Measurements from ENCODE around the gene MYLK4.

MYLK4 gene

DNA sequence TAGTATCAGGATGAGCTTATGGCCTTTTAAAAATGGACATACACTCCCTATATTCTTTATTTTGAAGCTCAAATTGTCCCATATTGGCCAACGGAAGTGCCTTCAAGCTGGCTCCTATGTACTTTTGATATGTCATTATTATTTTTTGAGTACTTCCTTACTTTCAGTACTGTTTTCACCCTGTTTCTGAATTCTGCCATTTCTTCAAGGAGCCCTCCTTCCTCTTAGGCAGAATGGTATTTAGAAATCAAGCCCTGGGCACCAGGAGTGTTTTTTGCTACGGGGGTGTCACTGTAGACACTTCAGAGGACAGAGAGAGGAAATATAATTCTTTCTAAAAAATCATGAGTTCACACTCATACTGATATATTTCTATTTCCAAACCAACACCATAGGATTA is 5.5 kb upstream of the MYLK4 start:
- no peak for TF ChIP-seq CTCF (IDR thresholded peaks at IDR 0.05; ENCODE audit: control insufficient read depth, extremely low read depth, insufficient read depth)
- DNase-seq (ENCODE audit: low read depth), result no peak
- no peak overlapping the region for H3K4me3 ChIP-seq (ENCODE audit: low read depth, low read length)

GRCh38 chr6:2755456-2755855 is 4.7 kb upstream of the MYLK4 start:
- no peak for DNase-seq (ENCODE audit: low read depth)
- TF ChIP-seq CTCF (IDR thresholded peaks at IDR 0.05; ENCODE audit: control insufficient read depth, extremely low read depth, insufficient read depth), result no peak
- no peak overlapping the region for H3K4me3 ChIP-seq (ENCODE audit: low read depth, low read length)

- H3K4me3 ChIP-seq (ENCODE audit: low read depth, low read length), result no peak overlapping the region
- no peak for DNase-seq (ENCODE audit: low read depth)
- TF ChIP-seq CTCF (IDR thresholded peaks at IDR 0.05; ENCODE audit: control insufficient read depth, extremely low read depth, insufficient read depth), result no peak
These were observed 4.2 kb upstream of the MYLK4 start for GRCh38 chr6:2754911-2755310.

DNA sequence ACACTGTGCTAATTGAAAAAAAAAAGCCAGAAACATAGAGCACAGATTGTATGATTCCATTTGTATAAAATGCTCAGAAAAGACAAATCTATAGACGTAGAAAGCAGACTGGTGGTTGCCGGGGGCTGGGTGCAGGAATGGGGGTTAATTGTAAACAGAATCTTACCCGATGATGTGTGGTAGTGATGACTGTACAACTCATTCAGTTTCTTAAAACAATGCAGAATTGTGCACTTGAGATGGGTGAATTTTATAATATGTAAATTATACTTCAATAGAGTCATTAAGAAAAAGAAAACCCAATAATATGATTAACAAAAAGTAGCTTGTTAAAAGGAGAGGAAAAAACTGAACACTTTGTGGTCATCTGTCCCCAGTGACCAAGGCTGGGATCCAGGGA is 3.7 kb upstream of the MYLK4 start:
- DNase-seq (ENCODE audit: low read depth), result no peak
- H3K4me3 ChIP-seq (ENCODE audit: low read depth, low read length), result no peak overlapping the region
- no peak for TF ChIP-seq CTCF (IDR thresholded peaks at IDR 0.05; ENCODE audit: control insufficient read depth, extremely low read depth, insufficient read depth)

DNA sequence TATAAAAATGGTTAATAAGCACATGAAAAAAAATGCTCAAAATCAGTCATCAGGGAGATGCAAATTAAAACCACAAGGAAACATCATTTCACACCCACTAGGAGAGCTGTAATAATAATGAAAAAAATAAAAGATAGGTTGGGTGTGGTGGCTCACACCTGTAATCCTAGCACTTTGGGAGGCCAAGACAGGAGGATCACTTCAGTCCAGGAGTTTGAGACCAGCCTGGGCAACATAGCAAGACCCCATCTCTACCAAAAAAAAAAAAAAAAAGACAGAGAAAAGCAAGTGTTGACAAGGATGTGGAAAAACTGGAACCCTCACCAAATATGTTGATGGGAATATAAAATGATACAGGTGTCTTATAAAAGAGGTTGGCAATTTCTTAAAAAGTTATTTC is 3.0 kb upstream of the MYLK4 start:
- DNase-seq (ENCODE audit: low read depth), result no peak
- no peak for TF ChIP-seq CTCF (IDR thresholded peaks at IDR 0.05; ENCODE audit: control insufficient read depth, extremely low read depth, insufficient read depth)
- no peak overlapping the region for H3K4me3 ChIP-seq (ENCODE audit: low read depth, low read length)

DNA sequence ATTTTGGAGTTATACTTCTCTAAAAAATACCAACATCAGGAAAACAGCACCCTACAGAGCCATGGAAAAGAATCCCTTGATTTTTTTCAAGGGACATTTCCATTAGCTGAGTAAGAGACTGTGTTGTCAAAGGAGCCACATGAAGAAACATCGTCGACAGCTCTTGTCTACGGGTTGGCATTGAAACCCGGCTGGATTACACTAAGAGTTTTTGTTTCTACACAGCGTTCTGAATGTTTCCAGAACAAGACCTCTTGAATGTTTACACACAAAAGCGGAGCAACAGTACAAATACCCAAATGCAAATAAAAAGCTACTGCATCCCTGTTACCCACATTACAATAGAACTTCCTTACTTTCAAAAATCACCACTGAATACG is 2.4 kb upstream of the MYLK4 start:
- TF ChIP-seq CTCF (IDR thresholded peaks at IDR 0.05; ENCODE audit: control insufficient read depth, extremely low read depth, insufficient read depth), result no peak
- DNase-seq (ENCODE audit: low read depth), result no peak

DNA sequence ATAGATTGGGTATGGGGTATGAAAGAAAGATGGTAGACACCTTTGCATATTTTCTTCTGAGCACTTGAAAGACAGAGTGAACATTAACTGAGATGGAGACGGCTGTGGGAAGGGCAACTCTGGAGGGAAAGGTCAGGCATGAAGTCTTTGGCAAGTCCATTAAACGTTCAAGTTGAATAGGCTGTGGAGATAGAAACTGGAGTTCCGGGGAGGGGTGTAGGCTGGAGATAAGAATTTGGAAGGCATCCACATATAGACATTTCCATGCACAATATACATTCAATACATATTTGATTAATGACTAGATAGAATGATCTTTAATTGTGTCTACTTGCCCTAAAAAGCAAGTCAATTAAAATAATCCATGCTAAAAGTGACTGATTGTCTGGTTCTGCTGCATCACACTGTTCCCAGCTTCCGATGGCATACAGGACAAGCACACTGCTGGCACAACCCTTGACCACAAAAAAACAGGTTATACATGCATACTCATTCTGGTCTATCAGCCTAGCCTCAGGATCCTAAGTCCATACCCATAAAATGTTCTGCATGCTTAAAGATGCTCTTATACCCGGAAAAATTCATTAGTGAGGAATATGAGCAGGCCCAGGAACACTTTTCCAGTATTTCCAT is 1.9 kb upstream of the MYLK4 start:
- no peak for TF ChIP-seq CTCF (IDR thresholded peaks at IDR 0.05; ENCODE audit: control insufficient read depth, extremely low read depth, insufficient read depth)
- no peak overlapping the region for H3K4me3 ChIP-seq (ENCODE audit: low read depth, low read length)
- no peak for DNase-seq (ENCODE audit: low read depth)

More for the DNA sequence above, 2.4 kb upstream of the MYLK4 start:
- H3K4me3 ChIP-seq (ENCODE audit: low read depth, low read length), result no peak overlapping the region
